Parietal lobe (tissue), 2 donors: ENCODE measurements around the gene BUD23. TPM values are rescaled to one million over a fixed set of nuclear protein-coding genes. Genes with fewer than 3 reads are reported as not detected.

Source experiments
- small RNA-seq: library from RNA; depleted of rRNA; stranded (forward); fragments of <200 nt; gene quantifications from one replicate; pipeline ENCODE3, GENCODE V24; 2014; ENCODE audit warnings: low replicate concordance
- total RNA-seq: library from RNA; depleted of rRNA; stranded (reverse); fragments of >200 nt; gene quantifications from one replicate; pipeline ENCODE4 v1.2.3, GENCODE V29; 2014

The BUD23 gene
- 24.4 TPM for total RNA-seq

GRCh38 chr7:73683056-73683787, at the start of gene BUD23, which contains the start of gene DNAJC30:
Gene BUD23 (plus strand): TSS chr7:73683597. CDS start chr7:73683626, 29 bp downstream.
Gene DNAJC30 (minus strand): TSS chr7:73683453. CDS start chr7:73683423, 30 bp downstream.

GRCh38 chr7:73667344-73668102, 15.9 kb upstream of the BUD23 start, which contains the start of gene VPS37D:
Gene VPS37D (plus strand): TSS chr7:73667831. CDS start chr7:73667959, 128 bp downstream.

GRCh38 chr7:73718905-73719805, 35.8 kb downstream of the BUD23 start, which contains the start of gene STX1A:
Gene STX1A (minus strand): TSS chr7:73719669. CDS start chr7:73719631, 38 bp downstream.

GRCh38 chr7:73738612-73739386, 55.4 kb downstream of the BUD23 start, which contains the start of gene ABHD11:
Gene ABHD11 (minus strand): TSS chr7:73738802. CDS start chr7:73738770, 32 bp downstream.

Small RNAs within 50 kb of the gene (small RNA-seq; reads per million reads assigned to genes)
- 0.09 reads per million for gene MIR4284
- not detected for gene RN7SL265P

Other genes with a start within 250 kb of the BUD23 start
- gene FZD9, start 249.8 kb upstream of the BUD23 start, total RNA-seq = 2.2 TPM
- gene BAZ1B, start 161.3 kb upstream of the BUD23 start, total RNA-seq = 68.5 TPM
- 10.0 TPM for gene BCL7B, start 125.9 kb upstream of the BUD23 start, total RNA-seq
- gene TBL2, start 105.0 kb upstream of the BUD23 start, total RNA-seq = 25.4 TPM
- under 0.01 TPM for gene MLXIPL, start 59.1 kb upstream of the BUD23 start, total RNA-seq
- gene VPS37D, start 15.8 kb upstream of the BUD23 start, total RNA-seq = 19.4 TPM
- gene DNAJC30, start 144 bp upstream of the BUD23 start, total RNA-seq = 4.4 TPM
- 74.5 TPM for gene STX1A, start 36.1 kb downstream of the BUD23 start, total RNA-seq
- 7.5 TPM for gene ABHD11, start 55.2 kb downstream of the BUD23 start, total RNA-seq
- gene CLDN3, start 86.7 kb downstream of the BUD23 start, total RNA-seq = not detected
- 0.63 TPM for gene CLDN4, start 147.4 kb downstream of the BUD23 start, total RNA-seq
- 0.94 TPM for gene METTL27, start 158.9 kb downstream of the BUD23 start, total RNA-seq
- not detected for gene TMEM270, start 177.6 kb downstream of the BUD23 start, total RNA-seq